ENCODE data around the gene OR6N2.

The OR6N2 gene

GRCh38 chr1:158794247-158794646, 13.2 kb upstream of the OR6N2 start:
- no peak for DNase-seq (ENCODE audit: low spot score)
- in situ Hi-C loops (cut with MboI; ENCODE audit: low pct_unique_long_range_greater_than_20kb, low sequenced_read_pairs, unreplicated experiment): loop anchor here (10.0 kb wide), 1 partner anchor 201 kb away; no protein-coding TSS in a partner anchor
- no peak for TF ChIP-seq CTCF (IDR thresholded peaks at IDR 0.05; ENCODE audit: extremely low read depth, insufficient read depth, missing control alignments)

GRCh38 chr1:158793604-158794003, 12.6 kb upstream of the OR6N2 start:
- peak; percentile 70 for TF ChIP-seq CTCF (IDR thresholded peaks at IDR 0.05; ENCODE audit: extremely low read depth, insufficient read depth, missing control alignments)
- peak; percentile 12 for DNase-seq (ENCODE audit: low spot score)
- in situ Hi-C loops (cut with MboI; ENCODE audit: low pct_unique_long_range_greater_than_20kb, low sequenced_read_pairs, unreplicated experiment): loop anchor here (10.0 kb wide), 1 partner anchor 201 kb away; no protein-coding TSS in a partner anchor

- in situ Hi-C loops (cut with MboI; ENCODE audit: low pct_unique_long_range_greater_than_20kb, low sequenced_read_pairs, unreplicated experiment): no loop called here
- DNase-seq (ENCODE audit: low spot score): no peak
- TF ChIP-seq CTCF (IDR thresholded peaks at IDR 0.05; ENCODE audit: extremely low read depth, insufficient read depth, missing control alignments): no peak
Measured at GRCh38 chr1:158771950-158772866, 8.8 kb downstream of the OR6N2 start, which contains the start of gene OR6N1. Gene OR6N1, minus strand, starts transcription at chr1:158772195. Its CDS starts 5,513 bp downstream, at chr1:158766682.

- TF ChIP-seq CTCF (IDR thresholded peaks at IDR 0.05; ENCODE audit: extremely low read depth, insufficient read depth, missing control alignments): no peak
- in situ Hi-C loops (cut with MboI; ENCODE audit: low pct_unique_long_range_greater_than_20kb, low sequenced_read_pairs, unreplicated experiment): no loop called here
- no peak for DNase-seq (ENCODE audit: low spot score)
Measured at GRCh38 chr1:158754420-158754819, 26.6 kb downstream of the OR6N2 start, which contains the start of gene OR6K6. Gene OR6K6, plus strand, starts transcription at chr1:158754720. Its CDS starts 168 bp downstream, at chr1:158754888.

- in situ Hi-C loops (cut with MboI; ENCODE audit: low pct_unique_long_range_greater_than_20kb, low sequenced_read_pairs, unreplicated experiment): no loop called here
Measured at GRCh38 chr1:158752155-158752712, 28.8 kb downstream of the OR6N2 start.

More at GRCh38 chr1:158752155-158752712, 28.8 kb downstream of the OR6N2 start:
- TF ChIP-seq CTCF (IDR thresholded peaks at IDR 0.05; ENCODE audit: extremely low read depth, insufficient read depth, missing control alignments): no peak
- DNase-seq (ENCODE audit: low spot score): no peak

Measured in GM13977 (cell line).